K562 (cell line): Measurements from ENCODE around the gene DRD1. TPM values are rescaled to one million over a fixed set of nuclear protein-coding genes. Genes with fewer than 3 reads are reported as not detected.

Experiments used
- ATAC-seq: fragments of 200-7000 bp; cut with Tn5 transposase; 3 replicates; pipeline ENCODE4 v1.9.1; 2020; ENCODE audit warnings: moderate library complexity
- BruUV-seq: library from RNA; stranded (reverse); fragments of 400-500 nt; replicated peaks from 2 replicates; lab custom pipeline; 2021; lab: Mats Ljungman, UMichigan
- CTCF ChIA-PET: fragments of 300-600 bp; formaldehyde crosslinking; extraction: SDS; loops from one replicate; lab custom pipeline; 2021; ENCODE audit warnings: low intra/inter-chr PET ratio; lab: Yijun Ruan, JAX
- POLR2A ChIA-PET: fragments of 300-600, 350-650 bp; sonication (Branson Sonifier 250); formaldehyde crosslinking; extraction: SDS; loops from one replicate; lab custom pipeline; 2021; ENCODE audit warnings: antibody characterized with exemption, inconsistent platforms; lab: Yijun Ruan, JAX
- DNase-seq, 4 experiments: peaks; one replicate each; pipeline versions ENCODE4 v3.0.0 to v3.0.0-alpha.2; 2011 to 2018; ENCODE audit warnings: low spot score in 3 of 4, mixed read lengths in 3 of 4; ENCODE audit errors: extremely low read depth in 1 of 4
- FAIRE-seq: peaks from 2 replicates; lab custom pipeline; 2011; peaks lifted over from hg19 to GRCh38; lab: Jason Lieb, UNC
- H2AFZ ChIP-seq: 2 replicates; pipeline ENCODE4 v1.6.0; 2011; ENCODE audit warnings: low read depth, low read length, control low read depth, inconsistent platforms
- H3K27ac ChIP-seq: fragments of 200-600 bp; 3 replicates; pipeline ENCODE4 v1.8.0; 2011; ENCODE audit warnings: low read depth, mild to moderate bottlenecking, control low read depth, inconsistent platforms, low read length, moderate library complexity, mixed read lengths; ENCODE audit errors: extremely low read depth
- H3K27me3 ChIP-seq, 2 experiments: fragments of 300-600 bp in 1 of 2; 2 replicates in 1 of 2; 3 replicates in 1 of 2; pipeline versions ENCODE4 v1.6.0 to v1.8.0; 2011; ENCODE audit warnings: inconsistent platforms in 2 of 2, low read length in 2 of 2, mild to moderate bottlenecking in 1 of 2, mixed read lengths in 1 of 2, moderate library complexity in 1 of 2; ENCODE audit not compliant: control insufficient read depth in 2 of 2, insufficient read depth in 2 of 2
- H3K36me3 ChIP-seq: fragments of 300-600 bp; 3 replicates; pipeline ENCODE4 v1.8.0; 2011; ENCODE audit warnings: mild to moderate bottlenecking, low read length, inconsistent platforms; ENCODE audit not compliant: control insufficient read depth, insufficient read depth
- H3K4me1 ChIP-seq, 2 experiments: fragments of 200-600 bp in 1 of 2; replicated peaks in 1 of 2; 2 replicates in 1 of 2; 3 replicates in 1 of 2; pipeline versions ENCODE4 v1.5.1 to v1.8.0; 2011; ENCODE audit warnings: inconsistent platforms in 2 of 2, low read length in 2 of 2, mild to moderate bottlenecking in 1 of 2, mixed read lengths in 1 of 2, moderate library complexity in 1 of 2; ENCODE audit not compliant: control insufficient read depth in 2 of 2, insufficient read depth in 2 of 2
- H3K4me2 ChIP-seq: 2 replicates; pipeline ENCODE4 v1.6.1; 2011; ENCODE audit warnings: low read length, control low read depth, inconsistent platforms, mixed read lengths; ENCODE audit not compliant: insufficient read depth
- H3K4me3 ChIP-seq: fragments of 200-600 bp; sonication (generic), shearing (Covaris generic); 2 replicates; pipeline ENCODE4 v1.5.1; 2016; ENCODE audit warnings: control low read depth, inconsistent platforms
- H3K79me2 ChIP-seq: fragments of 200-600 bp; 3 replicates; pipeline ENCODE4 v1.8.0; 2011; ENCODE audit warnings: low read length, inconsistent platforms; ENCODE audit not compliant: control insufficient read depth, insufficient read depth
- H3K9ac ChIP-seq, 2 experiments: 2 replicates each; pipeline versions ENCODE4 v1.6.0 to v1.6.1; 2011; ENCODE audit warnings: low read depth in 2 of 2, low read length in 2 of 2, control low read depth in 1 of 2, inconsistent platforms in 1 of 2, mild to moderate bottlenecking in 1 of 2, mixed read lengths in 1 of 2; ENCODE audit not compliant: insufficient read depth in 1 of 2
- H3K9me1 ChIP-seq: one replicate; pipeline ENCODE4 v1.6.0; 2011; ENCODE audit warnings: inconsistent platforms, mild to moderate bottlenecking, low read length, moderate library complexity; ENCODE audit not compliant: control insufficient read depth, insufficient read depth
- H3K9me3 ChIP-seq: replicated peaks from 2 replicates; pipeline ENCODE4 v1.5.1; 2011; ENCODE audit warnings: low read depth, low read length, inconsistent platforms; ENCODE audit not compliant: control insufficient read depth, insufficient read depth
- H4K20me1 ChIP-seq: replicated peaks from 2 replicates; pipeline ENCODE4 v1.6.1; 2011; ENCODE audit warnings: low read length, inconsistent platforms, mixed read lengths; ENCODE audit not compliant: control insufficient read depth, insufficient read depth
- COPS2 ChIP-seq: fragments of 450-650 bp; conservative IDR thresholded peaks from 2 replicates; pipeline ENCODE4 v1.6.1; 2016; ENCODE audit warnings: mild to moderate bottlenecking, moderate library complexity
- DDX20 ChIP-seq: fragments of 450-650 bp; IDR thresholded peaks from 2 replicates; pipeline ENCODE4 v1.6.1; 2016; ENCODE audit warnings: missing genetic modification characterization, low read depth, mild to moderate bottlenecking, missing compliant biosample characterization, moderate library complexity
- FOS ChIP-seq: IDR thresholded peaks from 3 replicates; pipeline ENCODE4 v1.6.1; 2011; ENCODE audit not compliant: insufficient read length; ENCODE audit errors: extremely low read depth
- GATA2 ChIP-seq: sonication (generic); formaldehyde crosslinking; IDR thresholded peaks from 2 replicates; pipeline ENCODE4 v1.4.0; 2020; ENCODE audit warnings: mild to moderate bottlenecking, missing genetic modification reagents
- HDAC3 ChIP-seq: fragments of 450-650 bp; IDR thresholded peaks from 2 replicates; pipeline ENCODE4 v1.6.1; 2018; ENCODE audit warnings: borderline replicate concordance, mild to moderate bottlenecking, moderate library complexity; ENCODE audit not compliant: partially characterized antibody
- NONO ChIP-seq, 2 experiments: fragments of 200-400 bp in 1 of 2; fragments of 450-650 bp in 1 of 2; formaldehyde crosslinking in 1 of 2; IDR thresholded peaks; 2 replicates each; pipeline ENCODE4 v1.6.1; 2017; ENCODE audit warnings: low read depth in 2 of 2, mild to moderate bottlenecking in 2 of 2, moderate library complexity in 2 of 2, low read length in 1 of 2
- PYGO2 ChIP-seq: fragments of 450-650 bp; IDR thresholded peaks from 2 replicates; pipeline ENCODE4 v1.6.1; 2016; ENCODE audit warnings: mild to moderate bottlenecking, missing genetic modification characterization, moderate library complexity, missing compliant biosample characterization
- RBBP5 ChIP-seq: fragments of 200-600 bp; sonication (generic); IDR thresholded peaks from 2 replicates; pipeline ENCODE4 v1.6.1; 2012; ENCODE audit warnings: borderline replicate concordance, mild to moderate bottlenecking, low read length, control low read depth, inconsistent platforms; ENCODE audit not compliant: insufficient read depth, poor library complexity, severe bottlenecking
- RCOR1 ChIP-seq, 2 experiments: IDR thresholded peaks; 2 replicates each; pipeline ENCODE4 v1.6.1; 2012; ENCODE audit warnings: low read depth in 2 of 2, low read length in 2 of 2, borderline replicate concordance in 1 of 2, improper control_type of control experiment in 1 of 2
- STAG1 ChIP-seq: sonication (generic); formaldehyde crosslinking; IDR thresholded peaks from 2 replicates; pipeline ENCODE4 v1.5.0; 2020; ENCODE audit warnings: missing genetic modification reagents, borderline replicate concordance
- TAF1 ChIP-seq: IDR thresholded peaks from 2 replicates; pipeline ENCODE4 v1.6.1; 2011; ENCODE audit warnings: mild to moderate bottlenecking, low read length, moderate library complexity; ENCODE audit not compliant: insufficient read depth, control insufficient read depth, severe bottlenecking; ENCODE audit errors: extremely low read depth
- TBP ChIP-seq: optimal IDR thresholded peaks from 2 replicates; pipeline ENCODE3; 2011; ENCODE audit warnings: low read depth, low read length, improper control_type of control experiment
- TRIM24 ChIP-seq, 2 experiments: fragments of 450-650 bp; IDR thresholded peaks; 2 replicates each; pipeline ENCODE4 v1.6.1; 2016
- XRCC3 ChIP-seq: fragments of 450-650 bp; IDR thresholded peaks from 2 replicates; pipeline ENCODE4 v1.6.1; 2017; ENCODE audit warnings: mild to moderate bottlenecking, moderate library complexity
- ZNF408 ChIP-seq: fragments of 250-450 bp; sonication (Bioruptor Pico); IDR thresholded peaks from 2 replicates; pipeline ENCODE4 v1.4.0; 2020; ENCODE audit warnings: low read depth, mild to moderate bottlenecking, moderate library complexity
- ZNF707 ChIP-seq: fragments of 250-450 bp; sonication (Bioruptor Pico); conservative IDR thresholded peaks from 2 replicates; pipeline ENCODE4 v1.8.0; 2022; ENCODE audit warnings: inconsistent platforms, mild to moderate bottlenecking, moderate library complexity
- WGBS: fragments of 100-300 bp; shearing (Covaris generic); methylation state at CpG from one replicate; pipeline ENCODE4 v1.1.6; 2016; ENCODE audit warnings: low coverage, mixed read lengths; ENCODE audit not compliant: insufficient coverage; ENCODE audit errors: missing lambda C conversion rate; 5-methylcytosine and 5-hydroxymethylcytosine counted together
- in situ Hi-C: fragments of 300-500 bp; cut with MboI; formaldehyde crosslinking; loops from 4 replicates; pipeline ENCODE4 v1.15.0; 2018; ENCODE audit warnings: inconsistent platforms, mixed read lengths
- intact Hi-C: fragments of 100-400 bp; cut with micrococcal nuclease; formaldehyde crosslinking; loops from 2 replicates; pipeline ENCODE4 v1.14.2; 2022
- polyA plus RNA-seq, 8 experiments: library from polyadenylated mRNA; depleted of rRNA in 4 of 8; stranded (reverse) in 5 of 8; unstranded in 3 of 8; fragments of >200 nt; fragmentation: Nextera tagmentation in 2 of 8; fragmentation: Illumina TruSeq in 1 of 8; extraction: Ambion mirVana in 2 of 8; extraction: Trizol in 1 of 8; gene quantifications; 2 replicates each; pipeline versions ENCODE4 v1.2.1 to v1.2.3, GENCODE V29; 2011 to 2014; ENCODE audit warnings: inconsistent platforms in 1 of 8, missing spikeins in 1 of 8
- total RNA-seq, 7 experiments: library from RNA; depleted of rRNA in 6 of 7; stranded (reverse); fragments of >200 nt in 6 of 7; fragmentation: Illumina TruSeq in 2 of 7; extraction: Trizol in 2 of 7; gene quantifications; 2 replicates each; pipeline versions ENCODE4 v1.2.1 to v1.2.3, GENCODE V29; 2011 to 2021; ENCODE audit warnings: low replicate concordance in 1 of 7
- TF ChIP-seq, protein P1 (sequence below): fragments of 250-450 bp; sonication (Bioruptor Pico); IDR thresholded peaks from 2 replicates; pipeline ENCODE4 v1.6.1; 2021; ENCODE audit warnings: mild to moderate bottlenecking
- TF ChIP-seq, protein P2 (sequence below): sonication (generic); formaldehyde crosslinking; IDR thresholded peaks from 2 replicates; pipeline ENCODE4 v1.8.0; 2022; ENCODE audit warnings: mild to moderate bottlenecking, missing genetic modification reagents

The DRD1 gene
- total and polyA plus RNA-seq, 9 of the 15 experiments (the other 6 are each of a cell fraction or from before 2014, with no cell fraction given) = not detected

DNA sequence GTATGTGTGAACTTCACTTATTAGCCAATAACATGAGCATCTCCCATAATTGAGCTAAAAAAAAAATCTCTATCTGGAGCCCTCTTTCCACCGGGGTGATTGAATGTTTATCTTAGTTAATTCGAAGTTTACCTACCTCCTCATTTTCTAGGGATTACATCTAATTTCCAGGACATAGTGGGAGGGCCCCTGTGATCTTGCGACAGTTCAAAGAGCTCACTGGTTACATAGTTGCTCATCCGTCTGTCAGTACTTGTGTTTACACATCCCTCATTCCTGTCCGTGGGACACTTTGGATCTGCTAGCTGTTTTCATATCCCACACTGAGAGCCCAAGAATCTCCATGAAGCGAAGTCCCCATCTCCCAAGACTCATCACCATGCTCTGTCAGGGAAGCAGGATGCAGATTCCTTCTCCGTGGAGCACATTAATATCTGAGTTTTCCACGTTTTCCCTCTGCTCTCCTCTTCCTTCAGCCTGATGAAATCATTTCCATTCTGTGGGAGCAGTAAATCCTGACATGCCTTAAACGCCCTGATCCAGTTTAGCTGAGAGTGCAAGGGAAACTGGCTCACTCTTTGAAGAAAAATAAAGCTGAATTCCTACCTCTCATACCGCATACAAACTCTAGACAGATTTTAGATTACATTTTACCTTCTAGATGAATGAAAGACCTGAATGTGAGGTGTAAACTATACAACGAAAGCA, 24.2 kb upstream of the DRD1 start:
- no peaks in the 10 kb centered on the region for H3K79me2 ChIP-seq
- in situ Hi-C loops (no loop called here), intact Hi-C loops (no loop called here)
- ATAC-seq (no peak), DNase-seq (no peak), FAIRE-seq (no peak)
- peaks cover 6 to 39% of the 10 kb centered on the region in 2 experiments; a peak in 4 of 5 replicates for H3K27me3 ChIP-seq
- WGBS = 0% methylated on average over 11 of the region's 11 CpGs
- BruUV-seq = no TSS peak
- no peak overlapping the region for H2AFZ ChIP-seq
- H3K4me1 ChIP-seq = no peaks in the 10 kb centered on the region
- H3K36me3 ChIP-seq = no peaks in the 10 kb centered on the region
- H3K4me2 ChIP-seq = no peak overlapping the region
- no peak overlapping the region for H3K4me3 ChIP-seq
- H3K9me1 ChIP-seq = no peaks in the 10 kb centered on the region
- ChIA-PET POLR2A (interaction anchor here (0.6 kb wide), 1 partner anchor 20 kb away, joined by 3 read pairs; no protein-coding TSS in a partner anchor), CTCF (no interaction called here)
- no peaks in the 10 kb centered on the region for H4K20me1 ChIP-seq
- TF ChIP-seq TBP = no peak
- TF ChIP-seq FOS = no peak
- no peak for TF ChIP-seq PYGO2 (tag)
- TF ChIP-seq XRCC3 = no peak
- no peak for TF ChIP-seq ZNF707 (CRISPR knock-in tag)
- TF ChIP-seq ZNF408 (CRISPR knock-in tag) = no peak
- TF ChIP-seq, protein P1, sequence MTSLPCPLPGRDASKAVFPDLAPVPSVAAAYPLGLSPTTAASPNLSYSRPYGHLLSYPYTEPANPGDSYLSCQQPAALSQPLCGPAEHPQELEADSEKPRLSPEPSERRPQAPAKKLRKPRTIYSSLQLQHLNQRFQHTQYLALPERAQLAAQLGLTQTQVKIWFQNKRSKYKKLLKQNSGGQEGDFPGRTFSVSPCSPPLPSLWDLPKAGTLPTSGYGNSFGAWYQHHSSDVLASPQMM (CRISPR knock-in tag) = no peak
- TF ChIP-seq, protein P2, sequence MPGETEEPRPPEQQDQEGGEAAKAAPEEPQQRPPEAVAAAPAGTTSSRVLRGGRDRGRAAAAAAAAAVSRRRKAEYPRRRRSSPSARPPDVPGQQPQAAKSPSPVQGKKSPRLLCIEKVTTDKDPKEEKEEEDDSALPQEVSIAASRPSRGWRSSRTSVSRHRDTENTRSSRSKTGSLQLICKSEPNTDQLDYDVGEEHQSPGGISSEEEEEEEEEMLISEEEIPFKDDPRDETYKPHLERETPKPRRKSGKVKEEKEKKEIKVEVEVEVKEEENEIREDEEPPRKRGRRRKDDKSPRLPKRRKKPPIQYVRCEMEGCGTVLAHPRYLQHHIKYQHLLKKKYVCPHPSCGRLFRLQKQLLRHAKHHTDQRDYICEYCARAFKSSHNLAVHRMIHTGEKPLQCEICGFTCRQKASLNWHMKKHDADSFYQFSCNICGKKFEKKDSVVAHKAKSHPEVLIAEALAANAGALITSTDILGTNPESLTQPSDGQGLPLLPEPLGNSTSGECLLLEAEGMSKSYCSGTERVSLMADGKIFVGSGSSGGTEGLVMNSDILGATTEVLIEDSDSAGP (CRISPR knock-in tag) = no peak
- TF ChIP-seq DDX20 = no peak
- TF ChIP-seq RCOR1 (IDR thresholded peaks at IDR 0.05; ENCODE audit: borderline replicate concordance in 1 of 2, low read depth in 2 of 2, low read length in 2 of 2) = no peak
- TF ChIP-seq STAG1 = no peak
- TF ChIP-seq COPS2 = no peak
- no peak for TF ChIP-seq NONO (IDR thresholded peaks at IDR 0.05; ENCODE audit: low read depth in 2 of 2, low read length in 1 of 2)
- no peak for TF ChIP-seq HDAC3
- TF ChIP-seq GATA2 (CRISPR knock-in tag) = no peak
- no peak for TF ChIP-seq TRIM24 (IDR thresholded peaks at IDR 0.05)
- no peak for TF ChIP-seq RBBP5
- TF ChIP-seq TAF1 = no peak
- TF ChIP-seq, all 486 proteins: peak for 0
- Histone ChIP-seq H3K9me3 (no peaks in the 10 kb centered on the region), H3K9ac (no peak overlapping the region), H3K27ac (no peak overlapping the region)
